GM19463 (cell line): Measurements from ENCODE around the gene IL6.
"Not testable (repeated sequence)": the region's sequence is repeated elsewhere in the genome, so short reads cannot be mapped to it uniquely, and the experiment has no call there.

Source experiments
- ATAC-seq: cut with Tn5 transposase; IDR thresholded peaks from one replicate; pipeline ENCODE4 v1.9.1; 2021; ENCODE audit warnings: mild to moderate bottlenecking, moderate library complexity; ENCODE audit not compliant: unreplicated experiment

The IL6 gene

GRCh38 chr7:22726907-22727713 is at the start of gene IL6:
Gene IL6, plus strand, starts transcription at chr7:22727200. Its CDS starts 63 bp downstream, at chr7:22727263.
- no peak for ATAC-seq

DNA sequence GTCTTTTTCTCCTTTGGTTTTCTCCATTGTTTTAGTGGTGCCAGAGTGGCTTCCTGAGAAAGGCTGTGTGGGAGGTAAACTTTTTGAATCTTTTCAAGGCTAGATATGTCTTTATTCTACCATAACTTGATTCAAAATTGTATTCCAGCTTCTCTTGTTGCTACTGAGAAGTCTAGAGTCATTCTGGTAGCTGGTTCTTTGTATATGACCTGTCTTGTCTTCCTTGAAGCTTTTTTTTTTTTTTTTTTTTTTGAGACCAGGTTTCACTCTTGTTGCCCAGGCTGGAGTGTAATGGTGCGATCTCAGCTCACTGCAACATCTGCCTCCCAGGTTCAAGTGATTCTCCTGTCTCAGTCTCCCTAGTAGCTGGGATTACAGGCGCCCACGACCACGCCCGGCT is 49.7 kb upstream of the IL6 start:
- not testable (repeated sequence) for ATAC-seq

DNA sequence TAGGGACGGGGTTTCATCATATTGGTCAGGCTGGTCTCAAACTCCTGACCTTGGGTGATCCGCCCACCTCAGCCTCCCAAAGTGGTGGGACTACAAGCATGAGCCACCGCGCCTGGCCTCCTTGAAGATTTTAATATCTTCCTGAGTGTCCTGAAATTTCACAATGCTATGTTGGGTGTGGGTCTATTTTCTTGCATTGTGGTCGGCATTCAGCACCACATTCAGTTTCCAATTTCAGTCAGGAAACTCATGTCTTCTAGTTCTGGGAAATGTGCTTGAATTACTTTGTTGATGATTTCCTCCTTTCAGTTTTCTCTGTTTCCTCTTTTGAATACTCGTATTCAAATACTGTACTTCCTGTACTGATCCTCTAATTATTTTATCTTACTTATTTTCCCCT is 49.3 kb upstream of the IL6 start:
- ATAC-seq = no peak

GRCh38 chr7:22680482-22680911 is 46.5 kb upstream of the IL6 start:
- ATAC-seq = no peak

DNA sequence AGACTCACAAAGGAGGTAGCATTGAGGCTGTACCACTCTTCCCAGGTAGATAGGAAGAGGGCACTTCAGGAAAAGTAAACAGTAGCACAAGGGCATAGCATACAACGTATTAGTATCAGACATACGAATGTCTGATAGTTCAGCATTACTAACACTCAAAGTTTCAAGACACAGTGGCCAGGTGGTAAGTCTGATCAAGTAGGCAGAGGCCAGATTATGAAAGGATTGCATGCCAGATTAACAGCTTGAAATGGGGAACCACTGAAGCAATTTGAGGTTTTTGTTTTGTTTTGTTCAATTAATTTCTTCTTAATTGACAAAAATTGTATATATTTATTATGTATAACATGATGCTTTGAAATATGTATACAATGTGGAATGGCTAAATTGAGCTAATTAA is 45.7 kb upstream of the IL6 start:
- no peak for ATAC-seq

GRCh38 chr7:22681852-22682657 is 44.9 kb upstream of the IL6 start:
- no peak for ATAC-seq

GRCh38 chr7:22683379-22683778 is 43.6 kb upstream of the IL6 start:
- no peak for ATAC-seq

DNA sequence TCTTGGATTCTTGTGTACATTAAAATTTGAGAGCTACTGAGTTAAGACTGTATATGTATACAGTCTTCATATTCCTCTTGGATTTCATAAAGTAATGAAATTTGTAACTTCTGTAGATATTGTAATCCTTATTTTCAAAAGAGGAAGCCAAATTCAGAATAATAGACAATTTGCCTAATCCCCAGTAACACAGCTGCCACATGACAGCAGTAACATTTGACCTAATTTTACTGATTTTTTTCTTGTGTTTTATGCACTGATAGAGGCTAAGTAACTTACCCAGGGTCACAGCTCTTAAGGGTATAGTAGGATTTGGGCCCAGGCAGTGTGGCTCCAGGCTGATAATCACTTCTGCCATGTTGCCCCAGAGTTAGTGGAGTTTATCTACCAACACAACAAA is 40.4 kb upstream of the IL6 start:
- no peak for ATAC-seq

DNA sequence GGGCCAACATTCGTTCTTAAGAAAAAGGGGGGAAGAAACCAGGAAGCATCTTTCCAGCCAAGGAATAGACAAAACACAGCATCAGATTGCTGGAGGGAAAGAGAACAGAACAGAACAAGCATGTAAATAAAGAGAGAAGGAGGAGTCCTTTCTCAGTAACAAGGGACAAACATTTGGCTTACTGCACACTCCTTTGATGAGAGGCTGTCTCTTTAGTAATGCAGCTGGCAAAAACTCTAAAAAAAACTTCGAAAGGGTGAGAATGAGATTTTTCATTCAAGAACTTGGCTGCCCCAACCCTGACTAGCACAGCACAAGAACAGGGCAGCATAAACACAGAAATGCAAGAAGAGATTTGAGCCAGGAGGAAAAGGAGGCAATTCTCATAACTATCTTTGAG is 38.9 kb upstream of the IL6 start:
- no peak for ATAC-seq

DNA sequence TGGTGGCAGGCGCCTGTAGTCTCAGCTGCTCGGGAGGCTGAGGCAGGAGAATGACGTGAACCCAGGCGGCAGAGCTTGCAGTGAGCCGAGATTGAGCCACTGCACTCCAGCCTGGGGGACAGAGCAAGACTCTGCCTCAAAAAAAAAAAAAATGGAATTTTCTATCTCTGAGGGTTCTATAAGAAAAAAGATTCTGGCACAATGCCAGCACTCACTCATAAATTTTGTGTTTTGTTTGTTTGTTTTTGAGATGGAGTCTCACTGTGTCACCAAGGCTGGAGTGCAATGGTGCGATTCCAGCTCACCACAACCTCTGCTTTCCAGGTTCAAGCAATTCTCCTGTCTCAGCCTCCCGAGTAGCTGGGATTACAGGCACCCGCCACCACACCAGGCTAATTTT is 38.1 kb upstream of the IL6 start:
- ATAC-seq = not testable (repeated sequence)

GRCh38 chr7:22694597-22695207 is 32.3 kb upstream of the IL6 start:
- peak; percentile 42 for ATAC-seq

GRCh38 chr7:22695476-22696132 is 31.4 kb upstream of the IL6 start:
- no peak for ATAC-seq

- ATAC-seq = peak; percentile 37
Measured at GRCh38 chr7:22696541-22697228, 30.3 kb upstream of the IL6 start.

GRCh38 chr7:22697322-22697859 is 29.6 kb upstream of the IL6 start:
- no peak for ATAC-seq

GRCh38 chr7:22697876-22698606 is 29.0 kb upstream of the IL6 start:
- peak; percentile 70 for ATAC-seq

DNA sequence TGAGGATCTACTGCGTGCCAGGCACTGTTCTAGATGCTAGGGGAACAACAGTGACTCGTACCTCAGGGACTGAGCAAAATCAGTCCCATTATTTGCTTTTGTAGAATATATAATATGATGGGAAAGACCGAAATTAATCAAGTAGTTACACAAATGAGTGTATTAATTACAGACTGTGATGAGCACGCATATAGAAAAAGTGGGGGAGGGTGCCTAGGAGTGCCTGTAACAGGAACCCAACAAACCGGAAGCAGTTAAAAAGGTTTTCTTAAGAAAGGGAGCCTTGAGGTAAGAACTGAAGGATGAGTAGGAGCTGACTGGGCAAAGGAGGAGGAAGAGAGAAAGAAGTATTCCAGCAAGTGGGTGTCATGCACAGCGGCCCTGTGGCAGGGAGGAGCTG is 28.2 kb upstream of the IL6 start:
- ATAC-seq = no peak

DNA sequence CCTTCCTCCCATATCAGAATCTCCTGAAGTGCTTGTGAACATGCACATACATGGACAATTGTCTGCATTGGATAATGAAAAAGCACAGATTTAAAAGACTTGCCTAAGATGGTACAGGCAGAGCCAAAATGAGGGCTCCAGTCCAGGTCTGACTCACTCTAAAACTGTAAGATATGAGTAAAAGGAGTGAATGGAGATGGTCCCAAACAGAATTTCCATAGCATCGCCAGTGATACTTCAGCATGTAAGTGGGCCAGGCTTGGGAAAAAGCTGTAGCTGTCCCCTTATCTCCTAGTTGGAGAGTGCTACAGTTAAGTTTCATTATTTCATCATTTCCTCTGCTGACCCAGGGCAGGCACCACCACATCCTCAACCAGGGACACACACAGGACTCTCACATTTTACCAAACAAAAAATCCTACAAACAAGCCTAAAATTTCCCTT is 26.4 kb upstream of the IL6 start:
- ATAC-seq = no peak

DNA sequence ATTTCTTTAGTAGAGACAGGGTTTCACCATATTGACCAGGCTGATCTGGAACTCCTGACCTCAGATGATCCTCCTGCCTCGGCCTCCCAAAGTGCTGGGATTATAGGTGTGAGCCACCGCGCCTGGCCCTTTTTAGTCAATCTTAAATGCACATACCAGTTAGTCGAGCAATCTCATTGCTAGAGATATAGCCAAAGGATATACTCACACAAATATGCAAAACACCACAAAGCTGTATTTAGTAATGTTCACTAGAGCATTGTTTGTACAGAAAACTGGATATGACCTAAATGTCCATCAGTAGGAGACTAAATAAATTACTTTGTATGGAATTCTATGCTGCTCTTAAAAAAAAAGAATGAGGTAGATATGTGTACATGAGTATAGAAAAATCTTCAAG is 24.5 kb upstream of the IL6 start:
- ATAC-seq = no peak

- ATAC-seq = not testable (repeated sequence)
Measured at GRCh38 chr7:22703107-22703855, 23.7 kb upstream of the IL6 start.
